Sigmoid colon (tissue), 4 donors: Measurements from ENCODE around the gene CEL.
"Not testable (repeated sequence)": the region's sequence is repeated elsewhere in the genome, so short reads cannot be mapped to it uniquely, and the experiment has no call there.

ENCODE experiments used
- EP300 ChIP-seq, 4 donors: sonication (generic); formaldehyde crosslinking; IDR thresholded peaks; one replicate each; pipeline ENCODE4 v1.6.1; 2017; ENCODE audit warnings: antibody characterized with exemption in 4 of 4
- POLR2A ChIP-seq, 2 donors: fragments of 450-650 bp; IDR thresholded peaks; one replicate each; pipeline ENCODE4 v1.6.1; 2016; ENCODE audit warnings: antibody characterized with exemption in 2 of 2, mild to moderate bottlenecking in 2 of 2, moderate library complexity in 2 of 2
- POLR2AphosphoS5 ChIP-seq, 4 donors: sonication (generic); formaldehyde crosslinking; IDR thresholded peaks; one replicate each; pipeline ENCODE4 v1.6.1; 2017; ENCODE audit warnings: antibody characterized with exemption in 4 of 4
- TF ChIP-seq, protein P1 (sequence below), 4 experiments: fragments of 450-650 bp in 3 of 4; fragments of 200-600 bp in 1 of 4; IDR thresholded peaks; one replicate each; pipeline ENCODE4 v1.5.1; 2016 to 2019; ENCODE audit warnings: antibody characterized with exemption in 4 of 4, mild to moderate bottlenecking in 3 of 4, moderate library complexity in 2 of 4

DNA sequence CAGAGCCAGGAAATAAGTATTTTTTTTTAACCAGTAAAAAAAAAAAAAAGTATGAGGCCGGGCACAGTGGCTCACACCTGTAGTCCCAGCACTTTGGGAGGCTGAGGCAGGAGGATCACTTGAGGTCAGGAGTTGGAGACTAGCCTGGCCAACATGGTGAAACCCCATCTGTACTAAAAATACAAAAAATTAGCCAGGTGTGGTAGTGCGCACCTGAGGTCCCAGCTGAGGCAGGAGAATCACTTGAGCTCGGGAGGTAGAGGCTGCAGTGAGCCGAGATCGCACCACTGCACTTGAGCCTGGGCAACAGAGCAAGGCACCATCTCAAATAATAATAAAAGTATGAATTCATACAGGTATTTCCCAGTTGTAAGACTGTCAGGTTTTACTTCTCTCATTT lies 10.4 kb downstream of the CEL start:
- TF ChIP-seq, protein P1, sequence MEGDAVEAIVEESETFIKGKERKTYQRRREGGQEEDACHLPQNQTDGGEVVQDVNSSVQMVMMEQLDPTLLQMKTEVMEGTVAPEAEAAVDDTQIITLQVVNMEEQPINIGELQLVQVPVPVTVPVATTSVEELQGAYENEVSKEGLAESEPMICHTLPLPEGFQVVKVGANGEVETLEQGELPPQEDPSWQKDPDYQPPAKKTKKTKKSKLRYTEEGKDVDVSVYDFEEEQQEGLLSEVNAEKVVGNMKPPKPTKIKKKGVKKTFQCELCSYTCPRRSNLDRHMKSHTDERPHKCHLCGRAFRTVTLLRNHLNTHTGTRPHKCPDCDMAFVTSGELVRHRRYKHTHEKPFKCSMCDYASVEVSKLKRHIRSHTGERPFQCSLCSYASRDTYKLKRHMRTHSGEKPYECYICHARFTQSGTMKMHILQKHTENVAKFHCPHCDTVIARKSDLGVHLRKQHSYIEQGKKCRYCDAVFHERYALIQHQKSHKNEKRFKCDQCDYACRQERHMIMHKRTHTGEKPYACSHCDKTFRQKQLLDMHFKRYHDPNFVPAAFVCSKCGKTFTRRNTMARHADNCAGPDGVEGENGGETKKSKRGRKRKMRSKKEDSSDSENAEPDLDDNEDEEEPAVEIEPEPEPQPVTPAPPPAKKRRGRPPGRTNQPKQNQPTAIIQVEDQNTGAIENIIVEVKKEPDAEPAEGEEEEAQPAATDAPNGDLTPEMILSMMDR (IDR thresholded peaks at IDR 0.05): not testable (repeated sequence)
- not testable (repeated sequence) for TF ChIP-seq EP300, POLR2A, POLR2AphosphoS5 (IDR thresholded peaks at IDR 0.05)
